IMR-90 (cell line): ENCODE measurements around the gene DKK2. TPM values are rescaled to one million over a fixed set of nuclear protein-coding genes. Genes with fewer than 3 reads are reported as not detected.

Source experiments
- ATAC-seq: fragments of 200-7000 bp; cut with Tn5 transposase; 2 replicates; pipeline ENCODE4 v1.9.1; 2020; ENCODE audit warnings: low read depth, mild to moderate bottlenecking, moderate library complexity
- BruUV-seq: library from RNA; stranded (reverse); fragments of 400-500 nt; replicated peaks from 2 replicates; lab custom pipeline; 2021; lab: Mats Ljungman, UMichigan
- CTCF ChIA-PET: fragments of 300-600 bp; formaldehyde crosslinking; extraction: SDS; loops from one replicate; lab custom pipeline; 2021; ENCODE audit warnings: antibody characterized with exemption; lab: Yijun Ruan, JAX
- POLR2A ChIA-PET: fragments of 300-600 bp; sonication (Branson Sonifier 250); formaldehyde crosslinking; loops from one replicate; lab custom pipeline; 2022; ENCODE audit warnings: antibody characterized with exemption; ENCODE audit not compliant: unreplicated experiment; lab: Charles Lee
- DNase-seq: peaks from one replicate; pipeline ENCODE4 v3.0.0; 2013
- H2AFZ ChIP-seq: replicated peaks from 2 replicates; pipeline ENCODE3; 2013; ENCODE audit warnings: low read length, mild to moderate bottlenecking; ENCODE audit not compliant: poor library complexity
- H2AK5ac ChIP-seq: 2 replicates; pipeline ENCODE4 v1.6.1; 2013; ENCODE audit warnings: low read depth, low read length, inconsistent platforms
- H2AK9ac ChIP-seq: replicated peaks from 2 replicates; pipeline ENCODE3; 2013; ENCODE audit warnings: mild to moderate bottlenecking, low read depth, low read length, moderate library complexity; ENCODE audit not compliant: poor library complexity
- H2BK120ac ChIP-seq: 2 replicates; pipeline ENCODE4 v1.6.1; 2013; ENCODE audit warnings: low read depth, low read length, inconsistent platforms
- H2BK15ac ChIP-seq: 3 replicates; pipeline ENCODE4 v1.6.1; 2013; ENCODE audit warnings: low read depth, low read length, inconsistent platforms
- H2BK20ac ChIP-seq: 2 replicates; pipeline ENCODE4 v1.6.1; 2013; ENCODE audit warnings: low read depth, mild to moderate bottlenecking, inconsistent platforms, low read length, moderate library complexity
- H2BK5ac ChIP-seq: 2 replicates; pipeline ENCODE4 v1.6.1; 2013; ENCODE audit warnings: mild to moderate bottlenecking, low read depth, low read length, inconsistent platforms; ENCODE audit not compliant: poor library complexity, severe bottlenecking
- H3K14ac ChIP-seq: replicated peaks from 2 replicates; pipeline ENCODE4 v1.6.1; 2013; ENCODE audit warnings: low read depth, low read length, inconsistent platforms
- H3K18ac ChIP-seq: 2 replicates; pipeline ENCODE4 v1.6.1; 2013; ENCODE audit warnings: low read depth, low read length, control low read depth
- H3K23ac ChIP-seq: 2 replicates; pipeline ENCODE4 v1.6.1; 2013; ENCODE audit warnings: low read depth, low read length, inconsistent platforms
- H3K27ac ChIP-seq: 2 replicates; pipeline ENCODE4 v1.5.1; 2013; ENCODE audit warnings: mild to moderate bottlenecking, control low read depth, low read length; ENCODE audit not compliant: insufficient read depth
- H3K27me3 ChIP-seq: 2 replicates; pipeline ENCODE4 v1.6.1; 2013; ENCODE audit warnings: low read length; ENCODE audit not compliant: control insufficient read depth, insufficient read depth
- H3K36me3 ChIP-seq: 2 replicates; pipeline ENCODE4 v1.6.1; 2013; ENCODE audit warnings: low read length, mixed read lengths; ENCODE audit not compliant: control insufficient read depth, insufficient read depth
- H3K4ac ChIP-seq: 2 replicates; pipeline ENCODE4 v1.6.1; 2013; ENCODE audit warnings: low read depth, low read length, inconsistent platforms
- H3K4me1 ChIP-seq: 2 replicates; pipeline ENCODE4 v1.6.1; 2013; ENCODE audit warnings: low read length, mixed read lengths; ENCODE audit not compliant: control insufficient read depth, insufficient read depth
- H3K4me2 ChIP-seq: 2 replicates; pipeline ENCODE4 v1.6.1; 2013; ENCODE audit warnings: low read depth, mild to moderate bottlenecking, control low read depth, low read length, moderate library complexity
- H3K4me3 ChIP-seq: 2 replicates; pipeline ENCODE4 v1.5.1; 2013; ENCODE audit warnings: low read depth, mild to moderate bottlenecking, control low read depth, low read length, moderate library complexity; ENCODE audit not compliant: insufficient read depth
- H3K56ac ChIP-seq: 2 replicates; pipeline ENCODE4 v1.6.1; 2013; ENCODE audit warnings: low read length, inconsistent platforms; ENCODE audit not compliant: insufficient read depth; ENCODE audit errors: extremely low read depth
- H3K79me1 ChIP-seq, 2 experiments: 2 replicates each; pipeline ENCODE4 v1.6.1; 2013; ENCODE audit warnings: low read length in 2 of 2, inconsistent platforms in 1 of 2, low read depth in 1 of 2
- H3K9ac ChIP-seq: 2 replicates; pipeline ENCODE4 v1.6.1; 2013; ENCODE audit warnings: low read depth, low read length, control low read depth
- H3K9me1 ChIP-seq: 2 replicates; pipeline ENCODE4 v1.6.1; 2013; ENCODE audit warnings: low read length, inconsistent platforms; ENCODE audit not compliant: insufficient read depth
- H3K9me3 ChIP-seq: 2 replicates; pipeline ENCODE4 v1.6.1; 2013; ENCODE audit warnings: low read length; ENCODE audit not compliant: control insufficient read depth, insufficient read depth
- H4K20me1 ChIP-seq: 2 replicates; pipeline ENCODE4 v1.6.1; 2013; ENCODE audit warnings: low read length, inconsistent platforms; ENCODE audit not compliant: insufficient read depth
- H4K5ac ChIP-seq: 2 replicates; pipeline ENCODE4 v1.6.1; 2013; ENCODE audit warnings: mild to moderate bottlenecking, low read depth, low read length, control low read depth
- H4K8ac ChIP-seq, 2 experiments: 2 replicates each; pipeline ENCODE4 v1.6.1; 2013; ENCODE audit warnings: low read depth in 2 of 2, low read length in 2 of 2, control low read depth in 1 of 2, inconsistent platforms in 1 of 2
- H4K91ac ChIP-seq: 2 replicates; pipeline ENCODE4 v1.6.1; 2013; ENCODE audit warnings: low read depth, low read length, inconsistent platforms; ENCODE audit not compliant: insufficient read depth
- CHD1 ChIP-seq: IDR thresholded peaks from 2 replicates; pipeline ENCODE4 v1.6.1; 2012; ENCODE audit warnings: low read depth, low read length, improper control_type of control experiment
- MXI1 ChIP-seq: IDR thresholded peaks from 2 replicates; pipeline ENCODE4 v1.6.1; 2012; ENCODE audit warnings: low read depth, mild to moderate bottlenecking, low read length, moderate library complexity, borderline replicate concordance
- POLR2A ChIP-seq: IDR thresholded peaks from 2 replicates; pipeline ENCODE4 v1.6.1; 2012; ENCODE audit warnings: mild to moderate bottlenecking, low read depth, low read length
- RAD21 ChIP-seq: IDR thresholded peaks from 2 replicates; pipeline ENCODE4 v1.6.1; 2012; ENCODE audit warnings: low read length, improper control_type of control experiment
- RCOR1 ChIP-seq: IDR thresholded peaks from 2 replicates; pipeline ENCODE4 v1.6.1; 2012; ENCODE audit warnings: mild to moderate bottlenecking, low read length, improper control_type of control experiment; ENCODE audit not compliant: insufficient replicate concordance
- WGBS, 2 experiments: methylation state at CpG; one replicate each; pipeline versions ENCODE4 v1.1.5 to v1.1.7; 2013; ENCODE audit warnings: missing lambda C conversion rate in 2 of 2; ENCODE audit not compliant: insufficient read length in 1 of 2; ENCODE audit errors: extremely low coverage in 2 of 2; 5-methylcytosine and 5-hydroxymethylcytosine counted together
- dilution Hi-C: fragments of 300-500 bp; cut with HindIII; formaldehyde crosslinking; loops from one replicate; pipeline ENCODE4 v1.14.3; 2018; ENCODE audit warnings: low sequenced_read_pairs; ENCODE audit not compliant: unreplicated experiment
- in situ Hi-C: fragments of 300-500 bp; cut with MboI; formaldehyde crosslinking; loops from 3 replicates; pipeline ENCODE4 v1.14.3; 2019; ENCODE audit warnings: low sequenced_read_pairs, inconsistent platforms, mixed read lengths
- intact Hi-C: fragments of 100-400 bp; cut with micrococcal nuclease; formaldehyde crosslinking; loops from 2 replicates; pipeline ENCODE4 v1.10.0; 2022
- polyA plus RNA-seq, 3 experiments: library from polyadenylated mRNA; depleted of rRNA; stranded (reverse); fragments of >200 nt; gene quantifications; 2 replicates each; pipeline ENCODE4 v1.2.3, GENCODE V29; 2012; ENCODE audit warnings: low replicate concordance in 1 of 3
- total RNA-seq: library from RNA; depleted of rRNA; stranded (reverse); fragments of >200 nt; gene quantifications from 2 replicates; pipeline ENCODE4 v1.2.3, GENCODE V29; 2012
- TF ChIP-seq, protein P1 (sequence below): conservative IDR thresholded peaks from 2 replicates; pipeline ENCODE4 v1.5.1; 2012; ENCODE audit warnings: mild to moderate bottlenecking, low read depth, low read length, improper control_type of control experiment

The DKK2 gene
- total and polyA plus RNA-seq, 2 of the 4 experiments (the other 2 are of a cell fraction), result 0.39 to 0.72 TPM

DNA sequence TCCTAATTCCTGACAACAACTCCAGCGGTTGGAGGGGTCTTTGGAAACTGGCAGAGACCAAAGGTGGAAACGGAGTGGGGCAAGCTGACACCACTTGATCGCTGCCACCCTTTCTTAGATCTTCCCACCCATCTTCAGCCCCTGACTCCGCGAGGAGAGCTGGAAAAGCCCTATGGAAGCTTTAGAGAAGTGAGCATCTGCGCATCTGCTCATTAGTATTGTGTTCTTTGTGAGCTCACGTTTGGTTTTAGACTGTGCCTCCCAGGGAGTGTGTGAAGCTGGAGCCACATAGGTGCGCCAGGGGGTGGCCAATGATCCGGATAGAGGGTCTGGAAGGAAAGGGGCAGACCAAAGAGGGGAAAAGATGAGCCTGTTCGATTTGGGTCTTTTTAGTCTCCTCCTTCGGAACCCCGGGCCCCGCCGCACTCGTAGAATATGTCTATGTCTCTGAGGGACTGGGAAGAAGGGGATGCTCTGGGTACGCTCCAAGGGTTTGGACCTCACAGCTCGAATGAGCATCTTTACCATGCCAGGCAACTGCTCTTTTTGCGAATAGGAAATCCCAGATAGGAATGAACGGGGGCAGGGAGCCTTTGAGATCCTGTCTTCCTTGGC, 578 bp upstream of the DKK2 start:
- Histone ChIP-seq H2AK5ac (no peak overlapping the region), H2BK120ac (no peak overlapping the region), H2BK15ac (no peak overlapping the region), H3K79me1 (no peaks in the 10 kb centered on the region), H4K5ac (no peak overlapping the region), H3K9me1 (no peaks in the 10 kb centered on the region), H4K20me1 (no peaks in the 10 kb centered on the region), H3K27me3 (peaks cover 37% of the 10 kb centered on the region), H3K9ac (no peak overlapping the region), H2BK20ac (no peak overlapping the region), H3K4me3 (peak overlapping the region; percentile 8), H4K91ac (no peak overlapping the region), H2BK5ac (no peak overlapping the region), H3K23ac (no peak overlapping the region), H3K4ac (no peak overlapping the region), H3K14ac (no peak overlapping the region), H3K4me1 (no peaks in the 10 kb centered on the region), H3K9me3 (no peaks in the 10 kb centered on the region), H2AFZ (peak overlapping the region; percentile 34), H3K4me2 (peak overlapping the region; percentile 62), H2AK9ac (no peak overlapping the region), H3K56ac (no peak overlapping the region), H3K18ac (no peak overlapping the region), H4K8ac (no peak overlapping the region), H3K36me3 (no peaks in the 10 kb centered on the region), H3K27ac (no peak overlapping the region)
- dilution Hi-C loops (no loop called here), in situ Hi-C loops (loop anchor here (25.0 kb wide), 1 partner anchor 626 kb away; no protein-coding TSS in a partner anchor), intact Hi-C loops (loop anchor here (5.0 kb wide), 2 partner anchors 146 to 631 kb away; no protein-coding TSS in a partner anchor)
- 6% methylated on average over 2 of the region's 19 CpGs; no CpG with 5 or more reads in 1 of the 2 experiments for WGBS, 2 experiments
- DNase-seq, result no peak
- BruUV-seq, result no TSS peak
- TF ChIP-seq CHD1, result no peak
- TF ChIP-seq, protein P1, sequence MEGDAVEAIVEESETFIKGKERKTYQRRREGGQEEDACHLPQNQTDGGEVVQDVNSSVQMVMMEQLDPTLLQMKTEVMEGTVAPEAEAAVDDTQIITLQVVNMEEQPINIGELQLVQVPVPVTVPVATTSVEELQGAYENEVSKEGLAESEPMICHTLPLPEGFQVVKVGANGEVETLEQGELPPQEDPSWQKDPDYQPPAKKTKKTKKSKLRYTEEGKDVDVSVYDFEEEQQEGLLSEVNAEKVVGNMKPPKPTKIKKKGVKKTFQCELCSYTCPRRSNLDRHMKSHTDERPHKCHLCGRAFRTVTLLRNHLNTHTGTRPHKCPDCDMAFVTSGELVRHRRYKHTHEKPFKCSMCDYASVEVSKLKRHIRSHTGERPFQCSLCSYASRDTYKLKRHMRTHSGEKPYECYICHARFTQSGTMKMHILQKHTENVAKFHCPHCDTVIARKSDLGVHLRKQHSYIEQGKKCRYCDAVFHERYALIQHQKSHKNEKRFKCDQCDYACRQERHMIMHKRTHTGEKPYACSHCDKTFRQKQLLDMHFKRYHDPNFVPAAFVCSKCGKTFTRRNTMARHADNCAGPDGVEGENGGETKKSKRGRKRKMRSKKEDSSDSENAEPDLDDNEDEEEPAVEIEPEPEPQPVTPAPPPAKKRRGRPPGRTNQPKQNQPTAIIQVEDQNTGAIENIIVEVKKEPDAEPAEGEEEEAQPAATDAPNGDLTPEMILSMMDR, result no peak
- TF ChIP-seq MXI1, result no peak
- no peak for TF ChIP-seq RAD21
- TF ChIP-seq POLR2A, result no peak
- no peak for TF ChIP-seq RCOR1
- CTCF ChIA-PET, result no interaction called here
- no peak for ATAC-seq
- POLR2A ChIA-PET, result no interaction called here
